NT2/D1 (cell line): ENCODE measurements around the gene TMC4.

Experiments used
- DNase-seq: peaks from one replicate; pipeline ENCODE4 v3.0.0-alpha.2; 2011; ENCODE audit warnings: low read depth, low spot score
- H3K27me3 ChIP-seq: 2 replicates; pipeline ENCODE4 v1.6.0; 2011; ENCODE audit warnings: mild to moderate bottlenecking; ENCODE audit not compliant: insufficient read length, insufficient read depth
- H3K36me3 ChIP-seq: 2 replicates; pipeline ENCODE4 v1.6.1; 2011; ENCODE audit warnings: mild to moderate bottlenecking, low read length, mixed read lengths; ENCODE audit not compliant: insufficient read depth, insufficient read length
- H3K4me1 ChIP-seq: 2 replicates; pipeline ENCODE4 v1.5.1; 2011; ENCODE audit not compliant: insufficient read depth, insufficient read length
- H3K4me3 ChIP-seq: 2 replicates; pipeline ENCODE4 v1.5.1; 2011; ENCODE audit warnings: low read depth; ENCODE audit not compliant: insufficient read length
- H3K9ac ChIP-seq: 2 replicates; pipeline ENCODE4 v1.6.0; 2011; ENCODE audit warnings: low read depth; ENCODE audit not compliant: insufficient read length
- H3K9me3 ChIP-seq: 2 replicates; pipeline ENCODE4 v1.5.1; 2011; ENCODE audit warnings: mild to moderate bottlenecking, low read length; ENCODE audit not compliant: insufficient read depth
- SUZ12 ChIP-seq: IDR thresholded peaks from 2 replicates; pipeline ENCODE4 v1.6.1; 2011; ENCODE audit not compliant: insufficient read length, insufficient read depth; ENCODE audit errors: extremely low read depth
- YY1 ChIP-seq: IDR thresholded peaks from 2 replicates; pipeline ENCODE4 v1.6.1; 2011; ENCODE audit not compliant: insufficient read length, insufficient read depth
- ZNF274 ChIP-seq: IDR thresholded peaks from 2 replicates; pipeline ENCODE4 v1.6.1; 2011; ENCODE audit warnings: mild to moderate bottlenecking, low read depth, low read length

TMC4 gene

DNA sequence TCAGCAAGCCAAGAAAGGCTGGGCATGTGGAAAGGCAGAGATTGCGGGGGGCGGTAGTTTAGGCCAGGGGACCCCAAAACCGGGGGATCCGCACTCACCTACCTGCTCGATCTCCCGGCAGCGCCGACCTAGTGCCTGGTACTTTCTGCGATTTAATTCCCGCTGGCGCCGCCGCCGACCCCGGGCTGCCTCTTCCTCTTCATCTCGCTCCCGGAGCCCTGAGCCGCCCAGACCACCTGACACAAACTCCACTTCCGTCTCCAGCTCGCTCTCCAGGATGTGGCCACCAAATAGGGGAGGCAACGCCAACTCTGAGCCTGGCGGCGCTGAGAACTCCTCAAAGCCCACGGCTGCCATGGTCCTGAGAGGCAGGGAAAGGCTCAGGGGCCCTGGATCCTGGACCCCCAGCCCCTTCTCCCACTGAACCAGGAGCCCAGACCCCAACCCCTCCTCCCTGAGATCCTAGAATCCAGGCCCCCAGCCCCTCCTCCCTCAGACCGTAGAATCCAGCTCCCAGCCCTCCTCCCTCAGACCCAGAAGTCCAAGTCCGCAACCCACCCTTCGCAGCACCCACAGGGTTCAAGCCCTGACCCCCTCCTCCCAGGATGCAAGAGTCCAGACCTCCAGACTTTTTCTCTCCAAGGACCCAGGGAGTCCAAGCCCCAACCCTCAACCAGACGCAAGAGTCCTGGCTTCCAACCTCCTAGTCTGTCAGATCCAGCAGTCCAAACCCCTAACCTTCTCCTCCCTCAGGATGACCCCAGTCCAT, 58.4 kb downstream of the TMC4 start:
- H3K27me3 ChIP-seq: no peaks in the 10 kb centered on the region
- DNase-seq: no peak
- peak overlapping the region; percentile 71 for H3K4me3 ChIP-seq
- no peaks in the 10 kb centered on the region for H3K4me1 ChIP-seq
- TF ChIP-seq YY1 (no peak), ZNF274 (no peak), SUZ12 (no peak)
- H3K9ac ChIP-seq: peak overlapping the region; percentile 91
- H3K9me3 ChIP-seq: no peaks in the 10 kb centered on the region
- peaks cover 50% of the 10 kb centered on the region for H3K36me3 ChIP-seq
